PC-9 (cell line): ENCODE results near the gene FIBCD1. TPM values are rescaled to one million over a fixed set of nuclear protein-coding genes. Genes with fewer than 3 reads are reported as not detected.

ENCODE experiments used
- BruUV-seq: library from RNA; stranded (reverse); fragments of 400-500 nt; replicated peaks from 2 replicates; lab custom pipeline; 2021; lab: Mats Ljungman, UMichigan
- CTCF ChIA-PET: fragments of 300-600 bp; sonication (Branson Sonifier 250); formaldehyde crosslinking; loops from one replicate; lab custom pipeline; 2022; ENCODE audit warnings: antibody characterized with exemption; lab: Charles Lee
- POLR2A ChIA-PET: fragments of 300-600 bp; sonication (Branson Sonifier 250); formaldehyde crosslinking; loops from one replicate; lab custom pipeline; 2022; ENCODE audit warnings: antibody characterized with exemption; ENCODE audit not compliant: unreplicated experiment; lab: Charles Lee
- DNase-seq, 2 experiments: peaks; one replicate each; pipeline versions ENCODE4 v3.0.0 to v3.0.0-alpha.2; 2015 to 2022; ENCODE audit warnings: mixed read lengths in 1 of 2
- H2AFZ ChIP-seq: fragments of 200-600 bp; sonication (generic); 2 replicates; pipeline ENCODE4 v1.8.1; 2017; ENCODE audit warnings: antibody characterized with exemption
- H3F3A ChIP-seq: fragments of 200-600 bp; sonication (generic); 2 replicates; pipeline ENCODE4 v1.8.1; 2017; ENCODE audit warnings: antibody characterized with exemption, mild to moderate bottlenecking, low read depth; ENCODE audit not compliant: insufficient read depth
- H3K27ac ChIP-seq: fragments of 200-600 bp; sonication (generic); 2 replicates; pipeline ENCODE4 v1.6.1; 2016; ENCODE audit warnings: mixed run types
- H3K27me3 ChIP-seq: fragments of 200-600 bp; sonication (generic); 2 replicates; pipeline ENCODE4 v1.6.1; 2016; ENCODE audit warnings: low read depth, mixed run types; ENCODE audit not compliant: insufficient read depth
- H3K36me3 ChIP-seq: fragments of 200-600 bp; sonication (generic); 2 replicates; pipeline ENCODE4 v1.6.1; 2016; ENCODE audit warnings: low read depth, mixed run types
- H3K4me1 ChIP-seq: fragments of 200-600 bp; sonication (generic); replicated peaks from 2 replicates; pipeline ENCODE4 v1.6.1; 2016; ENCODE audit warnings: mixed run types; ENCODE audit not compliant: insufficient read depth
- H3K4me2 ChIP-seq: fragments of 200-600 bp; sonication (generic); 2 replicates; pipeline ENCODE4 v1.6.1; 2017; ENCODE audit warnings: mixed run types
- H3K4me3 ChIP-seq: fragments of 200-600 bp; sonication (generic); 2 replicates; pipeline ENCODE4 v1.6.1; 2016; ENCODE audit warnings: mixed run types
- H3K79me2 ChIP-seq: fragments of 200-600 bp; sonication (generic); 2 replicates; pipeline ENCODE4 v1.6.1; 2017; ENCODE audit warnings: low read depth, mixed run types
- H3K9me2 ChIP-seq: fragments of 200-600 bp; sonication (generic); 2 replicates; pipeline ENCODE4 v1.8.1; 2017; ENCODE audit warnings: mild to moderate bottlenecking; ENCODE audit not compliant: insufficient read depth
- H3K9me3 ChIP-seq: fragments of 200-600 bp; sonication (generic); 2 replicates; pipeline ENCODE4 v1.8.1; 2016; ENCODE audit warnings: low read depth; ENCODE audit not compliant: insufficient read depth
- H4K20me1 ChIP-seq: fragments of 200-600 bp; sonication (generic); 2 replicates; pipeline ENCODE4 v1.8.1; 2017; ENCODE audit not compliant: insufficient read depth
- CTCF ChIP-seq: fragments of 200-600 bp; sonication (generic); conservative IDR thresholded peaks from 2 replicates; pipeline ENCODE4 v1.6.1; 2017; ENCODE audit warnings: mixed run types, antibody characterized with exemption, mild to moderate bottlenecking, moderate library complexity
- EZH2 ChIP-seq: fragments of 200-600 bp; sonication (generic); IDR thresholded peaks from 2 replicates; pipeline ENCODE4 v1.8.0; 2017; ENCODE audit warnings: antibody characterized with exemption, low read depth
- intact Hi-C: fragments of 100-400 bp; cut with micrococcal nuclease; formaldehyde crosslinking; loops from one replicate; pipeline ENCODE4 v1.10.0; 2022; ENCODE audit not compliant: unreplicated experiment
- total RNA-seq: library from RNA; stranded (reverse); gene quantifications from 2 replicates; pipeline ENCODE4 v1.2.3, GENCODE V29; 2021

FIBCD1 gene
- total RNA-seq, 1 experiment from 2014 or later, result 2.7 TPM

GRCh38 chr9:130983359-130983670, 44.3 kb upstream of the FIBCD1 start:
- H3K36me3 ChIP-seq, result no peaks in the 10 kb centered on the region
- no peak for TF ChIP-seq CTCF
- TF ChIP-seq EZH2, result no peak
- DNase-seq, result no peak
- peaks cover 37% of the 10 kb centered on the region for H3K27me3 ChIP-seq
- no peaks in the 10 kb centered on the region for H3K4me1 ChIP-seq
- ChIA-PET CTCF (no interaction called here), POLR2A (no interaction called here)
- no peak overlapping the region for H3K27ac ChIP-seq
- no peaks in the 10 kb centered on the region for H4K20me1 ChIP-seq
- no peaks in the 10 kb centered on the region for H3K9me2 ChIP-seq
- H3F3A ChIP-seq, result no peaks in the 10 kb centered on the region
- no peaks in the 10 kb centered on the region for H3K79me2 ChIP-seq
- no TSS peak for BruUV-seq
- no peaks in the 10 kb centered on the region for H3K9me3 ChIP-seq
- intact Hi-C loops, result no loop called here
- no peak overlapping the region for H3K4me2 ChIP-seq
- no peak overlapping the region for H2AFZ ChIP-seq
- no peak overlapping the region for H3K4me3 ChIP-seq

GRCh38 chr9:130982636-130983358, 43.8 kb upstream of the FIBCD1 start:
- TF ChIP-seq CTCF (no peak), EZH2 (no peak)
- Histone ChIP-seq H3K36me3 (no peaks in the 10 kb centered on the region), H2AFZ (no peak overlapping the region), H3K79me2 (no peaks in the 10 kb centered on the region), H3F3A (no peaks in the 10 kb centered on the region), H3K9me2 (no peaks in the 10 kb centered on the region), H3K9me3 (no peaks in the 10 kb centered on the region), H4K20me1 (no peaks in the 10 kb centered on the region), H3K4me3 (no peak overlapping the region), H3K4me1 (no peaks in the 10 kb centered on the region), H3K4me2 (no peak overlapping the region), H3K27me3 (peaks cover 36% of the 10 kb centered on the region), H3K27ac (no peak overlapping the region)
- CTCF ChIA-PET, result interaction anchor here (0.7 kb wide), 1 partner anchor 15 kb away, joined by 3 read pairs; no protein-coding TSS in a partner anchor
- DNase-seq, result no peak
- BruUV-seq, result no TSS peak
- POLR2A ChIA-PET, result no interaction called here
- intact Hi-C loops, result no loop called here

- Histone ChIP-seq H3K4me2 (no peak overlapping the region), H4K20me1 (no peaks in the 10 kb centered on the region), H3K27me3 (peaks cover 27% of the 10 kb centered on the region), H3K4me1 (no peaks in the 10 kb centered on the region), H3F3A (no peaks in the 10 kb centered on the region), H3K4me3 (no peak overlapping the region), H3K36me3 (no peaks in the 10 kb centered on the region), H3K27ac (no peak overlapping the region), H3K9me3 (no peaks in the 10 kb centered on the region), H2AFZ (no peak overlapping the region), H3K79me2 (no peaks in the 10 kb centered on the region), H3K9me2 (no peaks in the 10 kb centered on the region)
- DNase-seq, result no peak
- intact Hi-C loops, result no loop called here
- TF ChIP-seq CTCF (no peak), EZH2 (no peak)
- ChIA-PET CTCF (interaction anchor here (0.5 to 0.7 kb wide), 2 partner anchors 14 to 64 kb away, joined by 3 to 5 read pairs; no protein-coding TSS in a partner anchor), POLR2A (no interaction called here)
- BruUV-seq, result no TSS peak
Observed at GRCh38 chr9:130981756-130982137, 42.7 kb upstream of the FIBCD1 start.
